GM23338 (cell line): ENCODE measurements around the gene ELF5. TPM values are rescaled to one million over a fixed set of nuclear protein-coding genes. Genes with fewer than 3 reads are reported as not detected.

Source experiments
- ATAC-seq: fragments of 200-7000 bp; cut with Tn5 transposase; 3 replicates; pipeline ENCODE4 v1.9.1; 2020
- DNase-seq: peaks from one replicate; pipeline ENCODE4 v3.0.0-alpha.2; 2015; ENCODE audit warnings: low spot score
- H2AFZ ChIP-seq: fragments of 200-600 bp; sonication (generic); 2 replicates; pipeline ENCODE4 v1.8.0; 2016; ENCODE audit warnings: antibody characterized with exemption, mild to moderate bottlenecking, moderate library complexity
- H3F3A ChIP-seq: fragments of 200-600 bp; sonication (generic); replicated peaks from 2 replicates; pipeline ENCODE4 v1.8.0; 2017; ENCODE audit warnings: antibody characterized with exemption, mixed run types, low read depth
- H3K27ac ChIP-seq: fragments of 200-600 bp; sonication (generic); 2 replicates; pipeline ENCODE4 v1.6.1; 2016; ENCODE audit warnings: low read depth
- H3K27me3 ChIP-seq: fragments of 200-600 bp; sonication (generic); 2 replicates; pipeline ENCODE4 v1.8.0; 2016; ENCODE audit warnings: mild to moderate bottlenecking, mixed run types, moderate library complexity; ENCODE audit not compliant: insufficient read depth
- H3K36me3 ChIP-seq: fragments of 200-600 bp; sonication (generic); 2 replicates; pipeline ENCODE4 v1.8.0; 2016; ENCODE audit warnings: mild to moderate bottlenecking; ENCODE audit not compliant: insufficient read depth
- H3K4me1 ChIP-seq: fragments of 200-600 bp; sonication (generic); 2 replicates; pipeline ENCODE4 v1.8.0; 2016; ENCODE audit warnings: mild to moderate bottlenecking, moderate library complexity; ENCODE audit not compliant: insufficient read depth
- H3K4me2 ChIP-seq: fragments of 200-600 bp; sonication (generic); 2 replicates; pipeline ENCODE4 v1.7.1; 2017; ENCODE audit warnings: mixed run types
- H3K4me3 ChIP-seq: fragments of 200-600 bp; sonication (generic); 2 replicates; pipeline ENCODE4 v1.6.1; 2016; ENCODE audit warnings: mixed run types
- H3K79me2 ChIP-seq: fragments of 200-600 bp; sonication (generic); replicated peaks from 2 replicates; pipeline ENCODE4 v1.8.0; 2017; ENCODE audit warnings: mild to moderate bottlenecking; ENCODE audit not compliant: insufficient read depth
- H3K9me2 ChIP-seq: fragments of 200-600 bp; sonication (generic); 2 replicates; pipeline ENCODE4 v1.8.0; 2017; ENCODE audit not compliant: insufficient read depth
- H4K20me1 ChIP-seq: fragments of 200-600 bp; sonication (generic); replicated peaks from 2 replicates; pipeline ENCODE4 v1.8.0; 2017; ENCODE audit warnings: mild to moderate bottlenecking; ENCODE audit not compliant: insufficient read depth
- H3K27ac Mint-ChIP-seq: 2 replicates; pipeline ENCODE4 v1.8.0; 2020; ENCODE audit warnings: inconsistent platforms, mild to moderate bottlenecking, moderate library complexity, mixed read lengths
- H3K27me3 Mint-ChIP-seq: 3 replicates; pipeline ENCODE4 v1.8.0; 2022; ENCODE audit warnings: low read depth, mild to moderate bottlenecking, moderate library complexity, mixed read lengths, inconsistent platforms; ENCODE audit not compliant: insufficient read depth, poor library complexity
- H3K36me3 Mint-ChIP-seq: 3 replicates; pipeline ENCODE4 v1.8.0; 2021; ENCODE audit warnings: low read depth, mild to moderate bottlenecking, inconsistent platforms, moderate library complexity, mixed read lengths
- H3K4me1 Mint-ChIP-seq: 3 replicates; pipeline ENCODE4 v1.8.0; 2020; ENCODE audit warnings: mild to moderate bottlenecking, inconsistent platforms, mixed read lengths
- H3K4me3 Mint-ChIP-seq: 3 replicates; pipeline ENCODE4 v1.8.0; 2021; ENCODE audit warnings: moderate library complexity, mild to moderate bottlenecking, inconsistent platforms, mixed read lengths
- H3K9me3 Mint-ChIP-seq: 3 replicates; pipeline ENCODE4 v1.8.0; 2020; ENCODE audit warnings: moderate library complexity, mild to moderate bottlenecking, inconsistent platforms, mixed read lengths
- CREB1 ChIP-seq: fragments of 250-450 bp; sonication (Bioruptor Pico); IDR thresholded peaks from 2 replicates; pipeline ENCODE4 v1.5.0; 2020; ENCODE audit warnings: low read depth, mild to moderate bottlenecking, moderate library complexity
- EZH2 ChIP-seq: fragments of 200-600 bp; sonication (generic); IDR thresholded peaks from one replicate; pipeline ENCODE4 v1.8.0; 2017; ENCODE audit warnings: antibody characterized with exemption, mild to moderate bottlenecking, low read depth; ENCODE audit not compliant: unreplicated experiment
- EZH2phosphoT487 ChIP-seq: fragments of 200-600 bp; sonication (generic); IDR thresholded peaks from one replicate; pipeline ENCODE4 v1.8.1; 2018; ENCODE audit warnings: antibody characterized with exemption; ENCODE audit not compliant: unreplicated experiment
- JUNB ChIP-seq: IDR thresholded peaks from one replicate; pipeline ENCODE4 v1.6.1; 2016; ENCODE audit warnings: antibody characterized with exemption; ENCODE audit not compliant: unreplicated experiment
- NANOG ChIP-seq: IDR thresholded peaks from 2 replicates; pipeline ENCODE4 v1.6.1; 2016; ENCODE audit warnings: antibody characterized with exemption, borderline replicate concordance
- POLR2AphosphoS5 ChIP-seq: IDR thresholded peaks from 2 replicates; pipeline ENCODE4 v1.6.1; 2016; ENCODE audit warnings: antibody characterized with exemption, low read depth
- STAT1 ChIP-seq: IDR thresholded peaks from one replicate; pipeline ENCODE4 v1.6.1; 2016; ENCODE audit warnings: antibody characterized with exemption; ENCODE audit not compliant: unreplicated experiment
- ZNF114 ChIP-seq: fragments of 250-450 bp; sonication (Bioruptor Pico); IDR thresholded peaks from 2 replicates; pipeline ENCODE4 v1.5.0; 2020; ENCODE audit warnings: mild to moderate bottlenecking, moderate library complexity
- ZNF331 ChIP-seq: fragments of 250-450 bp; sonication (Bioruptor Pico); IDR thresholded peaks from 2 replicates; pipeline ENCODE4 v1.5.0; 2020; ENCODE audit warnings: low read depth, mild to moderate bottlenecking, moderate library complexity
- polyA plus RNA-seq: library from polyadenylated mRNA; unstranded; fragments of >200 nt; fragmentation: Nextera tagmentation; extraction: Ambion mirVana; gene quantifications from 2 replicates; pipeline ENCODE4 v1.2.1, GENCODE V29; 2016
- total RNA-seq: library from RNA; depleted of rRNA; stranded (reverse); fragments of >200 nt; shearing (Covaris generic); gene quantifications from 2 replicates; pipeline ENCODE4 v1.2.3, GENCODE V29; 2014
- TF ChIP-seq, protein P1 (sequence below): IDR thresholded peaks from 2 replicates; pipeline ENCODE4 v1.6.1; 2016; ENCODE audit warnings: antibody characterized with exemption
- TF ChIP-seq, protein P2 (sequence below): fragments of 250-450 bp; sonication (Bioruptor Pico); IDR thresholded peaks from 2 replicates; pipeline ENCODE4 v1.5.0; 2020; ENCODE audit warnings: mild to moderate bottlenecking, moderate library complexity
- TF ChIP-seq, protein P3 (sequence below), 2 experiments: fragments of 200-600 bp in 1 of 2; sonication (generic) in 1 of 2; conservative IDR thresholded peaks; 2 replicates each; pipeline versions ENCODE4 v1.5.1 to v1.6.1; 2016 to 2017; ENCODE audit warnings: antibody characterized with exemption in 2 of 2, low read depth in 2 of 2, mild to moderate bottlenecking in 2 of 2, moderate library complexity in 1 of 2
- TF ChIP-seq, protein P4 (sequence below): IDR thresholded peaks from one replicate; pipeline ENCODE4 v1.6.1; 2018; ENCODE audit warnings: antibody characterized with exemption; ENCODE audit not compliant: unreplicated experiment

Gene ELF5
- total and polyA plus RNA-seq, 2 experiments from 2014 or later, result not detected

- Mint-ChIP-seq H3K9me3 (no peaks in the 10 kb centered on the region), H3K27me3 (peaks cover 4% of the 10 kb centered on the region), H3K4me1 (no peaks in the 10 kb centered on the region), H3K27ac (no peak overlapping the region), H3K4me3 (no peak overlapping the region), H3K36me3 (no peaks in the 10 kb centered on the region)
- no peak overlapping the region for H3K4me2 ChIP-seq
- TF ChIP-seq STAT1 (no peak), NANOG (no peak), JUNB (no peak), ZNF114 (CRISPR knock-in tag) (no peak), EZH2 (no peak), EZH2phosphoT487 (no peak), POLR2AphosphoS5 (no peak), CREB1 (no peak), ZNF331 (no peak)
- TF ChIP-seq, protein P1, sequence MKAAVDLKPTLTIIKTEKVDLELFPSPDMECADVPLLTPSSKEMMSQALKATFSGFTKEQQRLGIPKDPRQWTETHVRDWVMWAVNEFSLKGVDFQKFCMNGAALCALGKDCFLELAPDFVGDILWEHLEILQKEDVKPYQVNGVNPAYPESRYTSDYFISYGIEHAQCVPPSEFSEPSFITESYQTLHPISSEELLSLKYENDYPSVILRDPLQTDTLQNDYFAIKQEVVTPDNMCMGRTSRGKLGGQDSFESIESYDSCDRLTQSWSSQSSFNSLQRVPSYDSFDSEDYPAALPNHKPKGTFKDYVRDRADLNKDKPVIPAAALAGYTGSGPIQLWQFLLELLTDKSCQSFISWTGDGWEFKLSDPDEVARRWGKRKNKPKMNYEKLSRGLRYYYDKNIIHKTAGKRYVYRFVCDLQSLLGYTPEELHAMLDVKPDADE, result no peak
- TF ChIP-seq, protein P2, sequence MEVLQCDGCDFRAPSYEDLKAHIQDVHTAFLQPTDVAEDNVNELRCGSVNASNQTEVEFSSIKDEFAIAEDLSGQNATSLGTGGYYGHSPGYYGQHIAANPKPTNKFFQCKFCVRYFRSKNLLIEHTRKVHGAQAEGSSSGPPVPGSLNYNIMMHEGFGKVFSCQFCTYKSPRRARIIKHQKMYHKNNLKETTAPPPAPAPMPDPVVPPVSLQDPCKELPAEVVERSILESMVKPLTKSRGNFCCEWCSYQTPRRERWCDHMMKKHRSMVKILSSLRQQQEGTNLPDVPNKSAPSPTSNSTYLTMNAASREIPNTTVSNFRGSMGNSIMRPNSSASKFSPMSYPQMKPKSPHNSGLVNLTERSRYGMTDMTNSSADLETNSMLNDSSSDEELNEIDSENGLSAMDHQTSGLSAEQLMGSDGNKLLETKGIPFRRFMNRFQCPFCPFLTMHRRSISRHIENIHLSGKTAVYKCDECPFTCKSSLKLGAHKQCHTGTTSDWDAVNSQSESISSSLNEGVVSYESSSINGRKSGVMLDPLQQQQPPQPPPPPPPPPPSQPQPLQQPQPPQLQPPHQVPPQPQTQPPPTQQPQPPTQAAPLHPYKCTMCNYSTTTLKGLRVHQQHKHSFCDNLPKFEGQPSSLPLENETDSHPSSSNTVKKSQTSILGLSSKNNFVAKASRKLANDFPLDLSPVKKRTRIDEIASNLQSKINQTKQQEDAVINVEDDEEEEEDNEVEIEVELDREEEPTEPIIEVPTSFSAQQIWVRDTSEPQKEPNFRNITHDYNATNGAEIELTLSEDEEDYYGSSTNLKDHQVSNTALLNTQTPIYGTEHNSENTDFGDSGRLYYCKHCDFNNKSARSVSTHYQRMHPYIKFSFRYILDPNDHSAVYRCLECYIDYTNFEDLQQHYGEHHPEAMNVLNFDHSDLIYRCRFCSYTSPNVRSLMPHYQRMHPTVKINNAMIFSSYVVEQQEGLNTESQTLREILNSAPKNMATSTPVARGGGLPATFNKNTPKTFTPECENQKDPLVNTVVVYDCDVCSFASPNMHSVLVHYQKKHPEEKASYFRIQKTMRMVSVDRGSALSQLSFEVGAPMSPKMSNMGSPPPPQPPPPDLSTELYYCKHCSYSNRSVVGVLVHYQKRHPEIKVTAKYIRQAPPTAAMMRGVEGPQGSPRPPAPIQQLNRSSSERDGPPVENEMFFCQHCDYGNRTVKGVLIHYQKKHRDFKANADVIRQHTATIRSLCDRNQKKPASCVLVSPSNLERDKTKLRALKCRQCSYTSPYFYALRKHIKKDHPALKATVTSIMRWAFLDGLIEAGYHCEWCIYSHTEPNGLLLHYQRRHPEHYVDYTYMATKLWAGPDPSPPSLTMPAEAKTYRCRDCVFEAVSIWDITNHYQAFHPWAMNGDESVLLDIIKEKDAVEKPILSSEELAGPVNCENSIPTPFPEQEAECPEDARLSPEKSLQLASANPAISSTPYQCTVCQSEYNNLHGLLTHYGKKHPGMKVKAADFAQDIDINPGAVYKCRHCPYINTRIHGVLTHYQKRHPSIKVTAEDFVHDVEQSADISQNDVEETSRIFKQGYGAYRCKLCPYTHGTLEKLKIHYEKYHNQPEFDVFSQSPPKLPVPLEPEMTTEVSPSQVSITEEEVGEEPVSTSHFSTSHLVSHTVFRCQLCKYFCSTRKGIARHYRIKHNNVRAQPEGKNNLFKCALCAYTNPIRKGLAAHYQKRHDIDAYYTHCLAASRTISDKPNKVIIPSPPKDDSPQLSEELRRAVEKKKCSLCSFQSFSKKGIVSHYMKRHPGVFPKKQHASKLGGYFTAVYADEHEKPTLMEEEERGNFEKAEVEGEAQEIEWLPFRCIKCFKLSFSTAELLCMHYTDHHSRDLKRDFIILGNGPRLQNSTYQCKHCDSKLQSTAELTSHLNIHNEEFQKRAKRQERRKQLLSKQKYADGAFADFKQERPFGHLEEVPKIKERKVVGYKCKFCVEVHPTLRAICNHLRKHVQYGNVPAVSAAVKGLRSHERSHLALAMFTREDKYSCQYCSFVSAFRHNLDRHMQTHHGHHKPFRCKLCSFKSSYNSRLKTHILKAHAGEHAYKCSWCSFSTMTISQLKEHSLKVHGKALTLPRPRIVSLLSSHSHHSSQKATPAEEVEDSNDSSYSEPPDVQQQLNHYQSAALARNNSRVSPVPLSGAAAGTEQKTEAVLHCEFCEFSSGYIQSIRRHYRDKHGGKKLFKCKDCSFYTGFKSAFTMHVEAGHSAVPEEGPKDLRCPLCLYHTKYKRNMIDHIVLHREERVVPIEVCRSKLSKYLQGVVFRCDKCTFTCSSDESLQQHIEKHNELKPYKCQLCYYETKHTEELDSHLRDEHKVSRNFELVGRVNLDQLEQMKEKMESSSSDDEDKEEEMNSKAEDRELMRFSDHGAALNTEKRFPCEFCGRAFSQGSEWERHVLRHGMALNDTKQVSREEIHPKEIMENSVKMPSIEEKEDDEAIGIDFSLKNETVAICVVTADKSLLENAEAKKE (CRISPR knock-in tag), result no peak
- TF ChIP-seq, protein P3, sequence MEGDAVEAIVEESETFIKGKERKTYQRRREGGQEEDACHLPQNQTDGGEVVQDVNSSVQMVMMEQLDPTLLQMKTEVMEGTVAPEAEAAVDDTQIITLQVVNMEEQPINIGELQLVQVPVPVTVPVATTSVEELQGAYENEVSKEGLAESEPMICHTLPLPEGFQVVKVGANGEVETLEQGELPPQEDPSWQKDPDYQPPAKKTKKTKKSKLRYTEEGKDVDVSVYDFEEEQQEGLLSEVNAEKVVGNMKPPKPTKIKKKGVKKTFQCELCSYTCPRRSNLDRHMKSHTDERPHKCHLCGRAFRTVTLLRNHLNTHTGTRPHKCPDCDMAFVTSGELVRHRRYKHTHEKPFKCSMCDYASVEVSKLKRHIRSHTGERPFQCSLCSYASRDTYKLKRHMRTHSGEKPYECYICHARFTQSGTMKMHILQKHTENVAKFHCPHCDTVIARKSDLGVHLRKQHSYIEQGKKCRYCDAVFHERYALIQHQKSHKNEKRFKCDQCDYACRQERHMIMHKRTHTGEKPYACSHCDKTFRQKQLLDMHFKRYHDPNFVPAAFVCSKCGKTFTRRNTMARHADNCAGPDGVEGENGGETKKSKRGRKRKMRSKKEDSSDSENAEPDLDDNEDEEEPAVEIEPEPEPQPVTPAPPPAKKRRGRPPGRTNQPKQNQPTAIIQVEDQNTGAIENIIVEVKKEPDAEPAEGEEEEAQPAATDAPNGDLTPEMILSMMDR (conservative IDR thresholded peaks at IDR 0.05; ENCODE audit: low read depth in 2 of 2), result no peak
- TF ChIP-seq, protein P4, sequence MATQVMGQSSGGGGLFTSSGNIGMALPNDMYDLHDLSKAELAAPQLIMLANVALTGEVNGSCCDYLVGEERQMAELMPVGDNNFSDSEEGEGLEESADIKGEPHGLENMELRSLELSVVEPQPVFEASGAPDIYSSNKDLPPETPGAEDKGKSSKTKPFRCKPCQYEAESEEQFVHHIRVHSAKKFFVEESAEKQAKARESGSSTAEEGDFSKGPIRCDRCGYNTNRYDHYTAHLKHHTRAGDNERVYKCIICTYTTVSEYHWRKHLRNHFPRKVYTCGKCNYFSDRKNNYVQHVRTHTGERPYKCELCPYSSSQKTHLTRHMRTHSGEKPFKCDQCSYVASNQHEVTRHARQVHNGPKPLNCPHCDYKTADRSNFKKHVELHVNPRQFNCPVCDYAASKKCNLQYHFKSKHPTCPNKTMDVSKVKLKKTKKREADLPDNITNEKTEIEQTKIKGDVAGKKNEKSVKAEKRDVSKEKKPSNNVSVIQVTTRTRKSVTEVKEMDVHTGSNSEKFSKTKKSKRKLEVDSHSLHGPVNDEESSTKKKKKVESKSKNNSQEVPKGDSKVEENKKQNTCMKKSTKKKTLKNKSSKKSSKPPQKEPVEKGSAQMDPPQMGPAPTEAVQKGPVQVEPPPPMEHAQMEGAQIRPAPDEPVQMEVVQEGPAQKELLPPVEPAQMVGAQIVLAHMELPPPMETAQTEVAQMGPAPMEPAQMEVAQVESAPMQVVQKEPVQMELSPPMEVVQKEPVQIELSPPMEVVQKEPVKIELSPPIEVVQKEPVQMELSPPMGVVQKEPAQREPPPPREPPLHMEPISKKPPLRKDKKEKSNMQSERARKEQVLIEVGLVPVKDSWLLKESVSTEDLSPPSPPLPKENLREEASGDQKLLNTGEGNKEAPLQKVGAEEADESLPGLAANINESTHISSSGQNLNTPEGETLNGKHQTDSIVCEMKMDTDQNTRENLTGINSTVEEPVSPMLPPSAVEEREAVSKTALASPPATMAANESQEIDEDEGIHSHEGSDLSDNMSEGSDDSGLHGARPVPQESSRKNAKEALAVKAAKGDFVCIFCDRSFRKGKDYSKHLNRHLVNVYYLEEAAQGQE, result no peak
- H3F3A ChIP-seq, result no peaks in the 10 kb centered on the region
- 0 out of 2 replicates have a peak overlapping the region, but pooled peaks have one; percentile 34 for H2AFZ ChIP-seq
- H3K27me3 ChIP-seq, result no peaks in the 10 kb centered on the region
- DNase-seq (no peak), ATAC-seq (no peak)
- H3K4me3 ChIP-seq, result no peak overlapping the region
- H3K36me3 ChIP-seq, result no peaks in the 10 kb centered on the region
- H3K27ac ChIP-seq, result no peak overlapping the region
- H3K4me1 ChIP-seq, result no peaks in the 10 kb centered on the region
- H4K20me1 ChIP-seq, result no peaks in the 10 kb centered on the region
- no peaks in the 10 kb centered on the region for H3K79me2 ChIP-seq
- H3K9me2 ChIP-seq, result peaks cover 5% of the 10 kb centered on the region; the same call in 1 of the 2 replicates
Observed at GRCh38 chr11:34558211-34558610, 44.6 kb upstream of the ELF5 start.
